ENCODE results near the gene FKBP1A.

FKBP1A gene

DNA sequence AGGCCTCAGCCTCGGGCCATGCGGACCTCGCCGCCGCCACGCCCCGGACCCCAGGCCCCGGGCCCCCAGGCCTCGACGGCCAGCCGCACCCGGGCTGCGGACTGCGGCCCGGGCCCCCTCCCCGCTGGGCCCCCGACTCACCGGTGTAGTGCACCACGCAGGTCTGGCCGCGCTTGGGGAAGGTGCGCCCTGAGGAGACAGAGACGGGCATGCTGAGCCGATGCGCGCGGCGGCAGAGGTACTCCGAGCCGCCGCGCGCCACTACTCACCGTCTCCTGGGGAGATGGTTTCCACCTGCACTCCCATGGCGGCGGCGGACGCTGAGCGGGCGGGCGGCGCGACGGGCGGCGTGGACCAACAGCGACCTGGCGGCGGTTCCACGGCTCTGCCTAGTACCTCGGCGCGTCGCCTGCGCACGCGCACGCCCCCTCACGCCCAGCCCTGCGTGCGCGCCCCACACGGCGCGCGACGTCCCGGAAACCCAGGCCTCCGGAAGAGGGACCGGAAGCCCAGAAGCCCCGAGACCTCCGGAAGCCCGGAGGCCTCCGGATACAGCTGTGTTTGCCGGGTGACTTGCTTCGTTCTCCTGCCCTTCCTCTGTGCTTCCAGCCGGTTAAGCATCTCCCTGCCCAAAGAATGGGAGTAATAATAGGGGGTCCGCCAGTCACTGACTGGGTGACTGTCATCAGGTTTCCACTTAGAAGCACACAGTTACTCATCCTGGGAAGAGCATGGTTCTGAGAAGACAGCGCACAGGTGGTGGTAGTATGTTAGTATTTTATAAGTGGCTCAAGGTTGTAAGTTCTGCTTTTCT, at the start of gene FKBP1A:
TSS of gene FKBP1A (minus strand) at position 362 of the 814 bp plus-strand sequence. CDS start at position 306, 56 bp downstream.
- Histone ChIP-seq H3K27ac (ENCODE audit: extremely low read depth, low read depth, low read length) (peak within 1 kb of the TSS; percentile 77; the same call in 1 of the 2 replicates), H3K9me3 (ENCODE audit: control insufficient read depth, insufficient read depth, low read depth, low read length) (no peaks in the 10 kb centered on the region), H3K36me3 (ENCODE audit: control insufficient read depth in 2 of 2, insufficient read depth in 1 of 2, low read length in 2 of 2) (peaks cover 4 to 16% of the 10 kb centered on the region in 2 experiments; a peak in 1 of 3 replicates), H3K4me1 (ENCODE audit: control insufficient read depth, insufficient read depth, low read length) (peaks cover 32% of the 10 kb centered on the region), H3K4me3 (ENCODE audit: low read depth, low read length) (peak within 1 kb of the TSS; percentile 69)
- ChIA-PET POLR2A (interaction anchor here (0.9 to 2.7 kb wide), 7 partner anchors 10 to 384 kb away, joined by 3 to 8 read pairs (median 4); partner anchors contain the start of gene SNPH), CTCF (interaction anchor here (0.8 to 2.1 kb wide), 4 partner anchors 44 to 111 kb away, joined by 3 to 17 read pairs (median 3); no protein-coding TSS in a partner anchor)
- TF ChIP-seq ZNF571 (tag by site-specific recombination; IDR thresholded peaks at IDR 0.05): no peak
- no peak for TF ChIP-seq ZNF391 (tag by site-specific recombination; IDR thresholded peaks at IDR 0.05; ENCODE audit: borderline replicate concordance, low read depth)
- no peak for TF ChIP-seq ZNF549 (tag by site-specific recombination; IDR thresholded peaks at IDR 0.05)
- TF ChIP-seq, protein P1, sequence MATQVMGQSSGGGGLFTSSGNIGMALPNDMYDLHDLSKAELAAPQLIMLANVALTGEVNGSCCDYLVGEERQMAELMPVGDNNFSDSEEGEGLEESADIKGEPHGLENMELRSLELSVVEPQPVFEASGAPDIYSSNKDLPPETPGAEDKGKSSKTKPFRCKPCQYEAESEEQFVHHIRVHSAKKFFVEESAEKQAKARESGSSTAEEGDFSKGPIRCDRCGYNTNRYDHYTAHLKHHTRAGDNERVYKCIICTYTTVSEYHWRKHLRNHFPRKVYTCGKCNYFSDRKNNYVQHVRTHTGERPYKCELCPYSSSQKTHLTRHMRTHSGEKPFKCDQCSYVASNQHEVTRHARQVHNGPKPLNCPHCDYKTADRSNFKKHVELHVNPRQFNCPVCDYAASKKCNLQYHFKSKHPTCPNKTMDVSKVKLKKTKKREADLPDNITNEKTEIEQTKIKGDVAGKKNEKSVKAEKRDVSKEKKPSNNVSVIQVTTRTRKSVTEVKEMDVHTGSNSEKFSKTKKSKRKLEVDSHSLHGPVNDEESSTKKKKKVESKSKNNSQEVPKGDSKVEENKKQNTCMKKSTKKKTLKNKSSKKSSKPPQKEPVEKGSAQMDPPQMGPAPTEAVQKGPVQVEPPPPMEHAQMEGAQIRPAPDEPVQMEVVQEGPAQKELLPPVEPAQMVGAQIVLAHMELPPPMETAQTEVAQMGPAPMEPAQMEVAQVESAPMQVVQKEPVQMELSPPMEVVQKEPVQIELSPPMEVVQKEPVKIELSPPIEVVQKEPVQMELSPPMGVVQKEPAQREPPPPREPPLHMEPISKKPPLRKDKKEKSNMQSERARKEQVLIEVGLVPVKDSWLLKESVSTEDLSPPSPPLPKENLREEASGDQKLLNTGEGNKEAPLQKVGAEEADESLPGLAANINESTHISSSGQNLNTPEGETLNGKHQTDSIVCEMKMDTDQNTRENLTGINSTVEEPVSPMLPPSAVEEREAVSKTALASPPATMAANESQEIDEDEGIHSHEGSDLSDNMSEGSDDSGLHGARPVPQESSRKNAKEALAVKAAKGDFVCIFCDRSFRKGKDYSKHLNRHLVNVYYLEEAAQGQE (tag by site-specific recombination; IDR thresholded peaks at IDR 0.05): peak; percentile 46; the same call in 1 of the 2 replicates
- TF ChIP-seq, protein P2, sequence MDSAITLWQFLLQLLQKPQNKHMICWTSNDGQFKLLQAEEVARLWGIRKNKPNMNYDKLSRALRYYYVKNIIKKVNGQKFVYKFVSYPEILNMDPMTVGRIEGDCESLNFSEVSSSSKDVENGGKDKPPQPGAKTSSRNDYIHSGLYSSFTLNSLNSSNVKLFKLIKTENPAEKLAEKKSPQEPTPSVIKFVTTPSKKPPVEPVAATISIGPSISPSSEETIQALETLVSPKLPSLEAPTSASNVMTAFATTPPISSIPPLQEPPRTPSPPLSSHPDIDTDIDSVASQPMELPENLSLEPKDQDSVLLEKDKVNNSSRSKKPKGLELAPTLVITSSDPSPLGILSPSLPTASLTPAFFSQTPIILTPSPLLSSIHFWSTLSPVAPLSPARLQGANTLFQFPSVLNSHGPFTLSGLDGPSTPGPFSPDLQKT (IDR thresholded peaks at IDR 0.05; ENCODE audit: borderline replicate concordance, low read depth, low read length): peak; percentile 58; the same call in 1 of the 2 replicates
- TF ChIP-seq ZNF514 (tag by site-specific recombination; IDR thresholded peaks at IDR 0.05): no peak
- no peak for TF ChIP-seq ZBTB7A (tag by site-specific recombination; IDR thresholded peaks at IDR 0.05; ENCODE audit: low read depth)
- TF ChIP-seq ZIC2 (tag by site-specific recombination; IDR thresholded peaks at IDR 0.05): peak; percentile 82
- TF ChIP-seq ZNF776 (tag by site-specific recombination; IDR thresholded peaks at IDR 0.05; ENCODE audit: borderline replicate concordance): no peak
- peak; percentile 88 for TF ChIP-seq KLF10 (tag by site-specific recombination; IDR thresholded peaks at IDR 0.05)
- no peak for TF ChIP-seq ZFP41 (tag by site-specific recombination; IDR thresholded peaks at IDR 0.05; ENCODE audit: borderline replicate concordance)
- TF ChIP-seq SP7 (tag by site-specific recombination; IDR thresholded peaks at IDR 0.05): 0 out of 2 replicates have a peak, but pooled peaks have one; percentile 26
- TF ChIP-seq ZNF791 (tag by site-specific recombination; IDR thresholded peaks at IDR 0.05): no peak
- TF ChIP-seq ZNF404 (tag by site-specific recombination; IDR thresholded peaks at IDR 0.05): no peak
- no peak for TF ChIP-seq ZNF24 (tag by site-specific recombination; IDR thresholded peaks at IDR 0.05)
- TF ChIP-seq ZNF211 (tag by site-specific recombination; IDR thresholded peaks at IDR 0.05; ENCODE audit: low read depth): no peak
- 0 out of 2 replicates have a peak, but pooled peaks have one; percentile 39 for TF ChIP-seq GLIS2 (tag by site-specific recombination; IDR thresholded peaks at IDR 0.05)
- TF ChIP-seq ZXDB (tag by site-specific recombination; IDR thresholded peaks at IDR 0.05): peak; percentile 32; the same call in 1 of the 2 replicates
- peak; percentile 74 for TF ChIP-seq KLF9 (tag by site-specific recombination; IDR thresholded peaks at IDR 0.05; ENCODE audit: low read depth)
- no peak for TF ChIP-seq ZNF394 (tag by site-specific recombination; IDR thresholded peaks at IDR 0.05; ENCODE audit: borderline replicate concordance)
- TF ChIP-seq ZFP69B (tag by site-specific recombination; IDR thresholded peaks at IDR 0.05): no peak
- TF ChIP-seq ZNF239 (tag by site-specific recombination; IDR thresholded peaks at IDR 0.05): no peak
- no peak for TF ChIP-seq ZNF624 (tag by site-specific recombination; IDR thresholded peaks at IDR 0.05)
- no peak for TF ChIP-seq ZNF548 (tag by site-specific recombination; IDR thresholded peaks at IDR 0.05)
- TF ChIP-seq KLF1 (tag by site-specific recombination; IDR thresholded peaks at IDR 0.05): no peak
- TF ChIP-seq SP3 (tag by site-specific recombination; IDR thresholded peaks at IDR 0.05): peak; percentile 43
- TF ChIP-seq ZNF544 (tag by site-specific recombination; IDR thresholded peaks at IDR 0.05): no peak
- TF ChIP-seq YY1 (tag by site-specific recombination; IDR thresholded peaks at IDR 0.05): peak; percentile 55; the same call in 1 of the 2 replicates
- TF ChIP-seq, protein P3, sequence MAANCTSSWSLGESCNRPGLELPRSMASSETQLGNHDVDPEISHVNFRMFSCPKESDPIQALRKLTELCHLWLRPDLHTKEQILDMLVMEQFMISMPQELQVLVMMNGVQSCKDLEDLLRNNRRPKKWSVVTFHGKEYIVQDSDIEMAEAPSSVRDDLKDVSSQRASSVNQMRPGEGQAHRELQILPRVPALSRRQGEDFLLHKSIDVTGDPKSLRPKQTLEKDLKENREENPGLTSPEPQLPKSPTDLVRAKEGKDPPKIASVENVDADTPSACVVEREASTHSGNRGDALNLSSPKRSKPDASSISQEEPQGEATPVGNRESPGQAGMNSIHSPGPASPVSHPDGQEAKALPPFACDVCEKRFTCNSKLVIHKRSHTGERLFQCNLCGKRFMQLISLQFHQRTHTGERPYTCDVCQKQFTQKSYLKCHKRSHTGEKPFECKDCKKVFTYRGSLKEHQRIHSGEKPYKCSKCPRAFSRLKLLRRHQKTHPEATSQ (tag by site-specific recombination; IDR thresholded peaks at IDR 0.05): no peak
- TF ChIP-seq ZNF155 (tag by site-specific recombination; IDR thresholded peaks at IDR 0.05): no peak
- no peak for TF ChIP-seq ZNF664 (tag by site-specific recombination; IDR thresholded peaks at IDR 0.05)
- TF ChIP-seq, protein P4, sequence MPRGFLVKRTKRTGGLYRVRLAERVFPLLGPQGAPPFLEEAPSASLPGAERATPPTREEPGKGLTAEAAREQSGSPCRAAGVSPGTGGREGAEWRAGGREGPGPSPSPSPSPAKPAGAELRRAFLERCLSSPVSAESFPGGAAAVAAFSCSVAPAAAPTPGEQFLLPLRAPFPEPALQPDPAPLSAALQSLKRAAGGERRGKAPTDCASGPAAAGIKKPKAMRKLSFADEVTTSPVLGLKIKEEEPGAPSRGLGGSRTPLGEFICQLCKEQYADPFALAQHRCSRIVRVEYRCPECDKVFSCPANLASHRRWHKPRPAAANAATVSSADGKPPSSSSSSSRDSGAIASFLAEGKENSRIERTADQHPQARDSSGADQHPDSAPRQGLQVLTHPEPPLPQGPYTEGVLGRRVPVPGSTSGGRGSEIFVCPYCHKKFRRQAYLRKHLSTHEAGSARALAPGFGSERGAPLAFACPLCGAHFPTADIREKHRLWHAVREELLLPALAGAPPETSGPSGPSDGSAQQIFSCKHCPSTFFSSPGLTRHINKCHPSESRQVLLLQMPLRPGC (tag by site-specific recombination; IDR thresholded peaks at IDR 0.05): no peak
